GM19397 (cell line): ENCODE measurements around the gene LMO7.

Experiments used
- ATAC-seq: cut with Tn5 transposase; IDR thresholded peaks from one replicate; pipeline ENCODE4 v1.9.1; 2021; ENCODE audit warnings: mild to moderate bottlenecking, moderate library complexity; ENCODE audit not compliant: unreplicated experiment

Gene LMO7

GRCh38 chr13:75635828-75636435 lies at the start of gene LMO7:
Gene LMO7 (plus strand): TSS chr13:75636330. CDS start chr13:75636658, 328 bp downstream.
- peak; percentile 71 for ATAC-seq

- ATAC-seq: no peak
These were observed 48.5 kb upstream of the LMO7 start for GRCh38 chr13:75587679-75588078.

- no peak for ATAC-seq
These were observed 39.4 kb upstream of the LMO7 start for GRCh38 chr13:75596657-75597182.

GRCh38 chr13:75600371-75600770 lies 35.8 kb upstream of the LMO7 start:
- ATAC-seq: no peak

- no peak for ATAC-seq
These were observed 33.1 kb upstream of the LMO7 start for GRCh38 chr13:75603038-75603437.

- no peak for ATAC-seq
These were observed 28.7 kb upstream of the LMO7 start for GRCh38 chr13:75607447-75607846.

- no peak for ATAC-seq
These were observed 25.7 kb upstream of the LMO7 start for GRCh38 chr13:75610466-75610865.

GRCh38 chr13:75612354-75612753 lies 23.8 kb upstream of the LMO7 start:
- ATAC-seq: no peak

- ATAC-seq: no peak
These were observed 18.9 kb upstream of the LMO7 start for GRCh38 chr13:75617230-75617629.

GRCh38 chr13:75618308-75618707 lies 17.8 kb upstream of the LMO7 start:
- no peak for ATAC-seq

GRCh38 chr13:75620020-75620419 lies 16.1 kb upstream of the LMO7 start:
- no peak for ATAC-seq

- no peak for ATAC-seq
These were observed 15.0 kb upstream of the LMO7 start for GRCh38 chr13:75621147-75621546.

GRCh38 chr13:75628801-75629200 lies 7.3 kb upstream of the LMO7 start:
- ATAC-seq: no peak

- no peak for ATAC-seq
These were observed 2.8 kb upstream of the LMO7 start for GRCh38 chr13:75633285-75633684.

GRCh38 chr13:75635101-75635827 lies 866 bp upstream of the LMO7 start:
- no peak for ATAC-seq

- peak; percentile 54 for ATAC-seq
These were observed 478 bp downstream of the LMO7 start for GRCh38 chr13:75636436-75637180.

- no peak for ATAC-seq
These were observed 1.1 kb downstream of the LMO7 start for GRCh38 chr13:75637181-75637750.

GRCh38 chr13:75639454-75639853 lies 3.3 kb downstream of the LMO7 start:
- ATAC-seq: no peak

- ATAC-seq: no peak
These were observed 4.9 kb downstream of the LMO7 start for GRCh38 chr13:75641026-75641425.

- no peak for ATAC-seq
These were observed 7.1 kb downstream of the LMO7 start for GRCh38 chr13:75643182-75643581.

- ATAC-seq: no peak
These were observed 7.6 kb downstream of the LMO7 start for GRCh38 chr13:75643693-75644092.
